IMR-90 (cell line): Measurements from ENCODE around the gene CPED1.

Experiments used
- CEBPB ChIP-seq: IDR thresholded peaks from 2 replicates; pipeline ENCODE4 v1.6.1; 2012; ENCODE audit warnings: low read depth, low read length, improper control_type of control experiment
- CHD1 ChIP-seq: IDR thresholded peaks from 2 replicates; pipeline ENCODE4 v1.6.1; 2012; ENCODE audit warnings: low read depth, low read length, improper control_type of control experiment
- MAFK ChIP-seq: IDR thresholded peaks from 2 replicates; pipeline ENCODE4 v1.6.1; 2012; ENCODE audit warnings: low read depth, low read length, improper control_type of control experiment
- MAZ ChIP-seq: IDR thresholded peaks from 2 replicates; pipeline ENCODE4 v1.6.1; 2012; ENCODE audit warnings: low read depth, mild to moderate bottlenecking, low read length, improper control_type of control experiment, moderate library complexity, borderline replicate concordance
- POLR2A ChIP-seq: IDR thresholded peaks from 2 replicates; pipeline ENCODE4 v1.6.1; 2012; ENCODE audit warnings: mild to moderate bottlenecking, low read depth, low read length
- RAD21 ChIP-seq: IDR thresholded peaks from 2 replicates; pipeline ENCODE4 v1.6.1; 2012; ENCODE audit warnings: low read length, improper control_type of control experiment
- RCOR1 ChIP-seq: IDR thresholded peaks from 2 replicates; pipeline ENCODE4 v1.6.1; 2012; ENCODE audit warnings: mild to moderate bottlenecking, low read length, improper control_type of control experiment; ENCODE audit not compliant: insufficient replicate concordance
- RFX5 ChIP-seq: IDR thresholded peaks from 2 replicates; pipeline ENCODE4 v1.8.0; 2012; ENCODE audit warnings: low read depth, mild to moderate bottlenecking, low read length, moderate library complexity
- TF ChIP-seq, protein P1 (sequence below): conservative IDR thresholded peaks from 2 replicates; pipeline ENCODE4 v1.5.1; 2012; ENCODE audit warnings: mild to moderate bottlenecking, low read depth, low read length, improper control_type of control experiment
- TF ChIP-seq, protein P2 (sequence below): fragments of 150-350 bp; IDR thresholded peaks from 2 replicates; pipeline ENCODE4 v1.6.1; 2017; ENCODE audit warnings: mild to moderate bottlenecking, antibody characterized with exemption, low read length, low read depth

DNA sequence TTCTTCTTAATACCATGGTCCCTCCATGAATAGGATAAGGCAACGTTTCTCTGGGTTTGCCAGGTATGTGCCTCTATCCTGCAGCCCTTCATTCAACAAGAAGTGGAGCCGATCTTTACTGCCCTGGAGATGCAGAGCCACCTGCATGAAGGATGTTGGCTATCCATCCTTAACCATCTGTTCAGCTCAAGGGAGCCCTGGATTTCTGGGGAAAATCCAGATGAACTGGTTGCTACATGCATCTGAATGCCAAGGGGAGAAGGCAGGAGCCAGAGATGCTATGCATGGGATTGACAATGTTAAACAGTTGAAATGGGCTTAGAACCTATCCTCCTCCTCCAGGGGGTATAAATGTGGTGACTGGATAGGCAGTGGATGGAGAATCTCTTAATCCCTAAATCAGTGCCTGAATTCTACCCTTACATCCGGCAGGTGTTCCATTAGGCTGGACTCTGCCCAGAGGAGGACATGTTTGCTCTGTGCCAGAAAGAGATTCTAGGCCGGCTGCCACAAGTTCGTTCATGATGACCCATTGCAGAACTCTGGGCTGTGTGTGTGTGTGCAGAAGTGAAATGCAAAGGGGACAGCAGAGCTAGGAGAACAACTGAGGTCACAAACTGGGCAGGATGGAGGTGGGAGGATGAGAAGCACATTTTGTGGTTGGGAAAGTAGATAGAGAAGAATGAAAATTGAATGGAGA is 15.6 kb downstream of the CPED1 start:
- no peak for TF ChIP-seq RFX5
- TF ChIP-seq, protein P1, sequence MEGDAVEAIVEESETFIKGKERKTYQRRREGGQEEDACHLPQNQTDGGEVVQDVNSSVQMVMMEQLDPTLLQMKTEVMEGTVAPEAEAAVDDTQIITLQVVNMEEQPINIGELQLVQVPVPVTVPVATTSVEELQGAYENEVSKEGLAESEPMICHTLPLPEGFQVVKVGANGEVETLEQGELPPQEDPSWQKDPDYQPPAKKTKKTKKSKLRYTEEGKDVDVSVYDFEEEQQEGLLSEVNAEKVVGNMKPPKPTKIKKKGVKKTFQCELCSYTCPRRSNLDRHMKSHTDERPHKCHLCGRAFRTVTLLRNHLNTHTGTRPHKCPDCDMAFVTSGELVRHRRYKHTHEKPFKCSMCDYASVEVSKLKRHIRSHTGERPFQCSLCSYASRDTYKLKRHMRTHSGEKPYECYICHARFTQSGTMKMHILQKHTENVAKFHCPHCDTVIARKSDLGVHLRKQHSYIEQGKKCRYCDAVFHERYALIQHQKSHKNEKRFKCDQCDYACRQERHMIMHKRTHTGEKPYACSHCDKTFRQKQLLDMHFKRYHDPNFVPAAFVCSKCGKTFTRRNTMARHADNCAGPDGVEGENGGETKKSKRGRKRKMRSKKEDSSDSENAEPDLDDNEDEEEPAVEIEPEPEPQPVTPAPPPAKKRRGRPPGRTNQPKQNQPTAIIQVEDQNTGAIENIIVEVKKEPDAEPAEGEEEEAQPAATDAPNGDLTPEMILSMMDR, result no peak
- no peak for TF ChIP-seq POLR2A
- no peak for TF ChIP-seq MAFK
- TF ChIP-seq CEBPB, result no peak
- no peak for TF ChIP-seq RAD21
- no peak for TF ChIP-seq CHD1
- no peak for TF ChIP-seq RCOR1
- TF ChIP-seq, protein P2, sequence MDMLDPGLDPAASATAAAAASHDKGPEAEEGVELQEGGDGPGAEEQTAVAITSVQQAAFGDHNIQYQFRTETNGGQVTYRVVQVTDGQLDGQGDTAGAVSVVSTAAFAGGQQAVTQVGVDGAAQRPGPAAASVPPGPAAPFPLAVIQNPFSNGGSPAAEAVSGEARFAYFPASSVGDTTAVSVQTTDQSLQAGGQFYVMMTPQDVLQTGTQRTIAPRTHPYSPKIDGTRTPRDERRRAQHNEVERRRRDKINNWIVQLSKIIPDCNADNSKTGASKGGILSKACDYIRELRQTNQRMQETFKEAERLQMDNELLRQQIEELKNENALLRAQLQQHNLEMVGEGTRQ, result no peak
- no peak for TF ChIP-seq MAZ
